Trophoblast cell (in vitro differentiated cells and primary cell): ENCODE measurements around the gene RAG2.

ENCODE experiments used
- DNase-seq, 2 donors: peaks; one replicate each; pipeline ENCODE4 v3.0.0-alpha.2; 2016
- H2AFZ ChIP-seq: 2 replicates; pipeline ENCODE4 v1.6.1; 2013; ENCODE audit warnings: low read length, moderate library complexity, mild to moderate bottlenecking; ENCODE audit not compliant: insufficient read depth, poor library complexity
- H2AK5ac ChIP-seq: 2 replicates; pipeline ENCODE4 v1.6.1; 2013; ENCODE audit warnings: mild to moderate bottlenecking, low read length
- H2BK120ac ChIP-seq: 2 replicates; pipeline ENCODE4 v1.6.1; 2013; ENCODE audit warnings: low read length, mild to moderate bottlenecking, moderate library complexity; ENCODE audit not compliant: insufficient read depth, poor library complexity
- H2BK12ac ChIP-seq: 2 replicates; pipeline ENCODE4 v1.6.1; 2013; ENCODE audit warnings: mild to moderate bottlenecking, low read length, moderate library complexity
- H2BK5ac ChIP-seq: 2 replicates; pipeline ENCODE4 v1.6.1; 2013; ENCODE audit warnings: low read length, low read depth, moderate library complexity, mild to moderate bottlenecking; ENCODE audit not compliant: poor library complexity
- H3K14ac ChIP-seq: 2 replicates; pipeline ENCODE4 v1.6.1; 2013; ENCODE audit warnings: mild to moderate bottlenecking, low read length
- H3K18ac ChIP-seq: 2 replicates; pipeline ENCODE4 v1.6.1; 2013; ENCODE audit warnings: mild to moderate bottlenecking, low read length
- H3K23ac ChIP-seq: 2 replicates; pipeline ENCODE4 v1.6.1; 2013; ENCODE audit warnings: low read length
- H3K27ac ChIP-seq: 2 replicates; pipeline ENCODE4 v1.5.1; 2013; ENCODE audit warnings: low read depth, mild to moderate bottlenecking, inconsistent platforms, low read length, moderate library complexity
- H3K27me3 ChIP-seq: 2 replicates; pipeline ENCODE4 v1.6.1; 2013; ENCODE audit warnings: inconsistent platforms, mild to moderate bottlenecking, low read length, moderate library complexity; ENCODE audit not compliant: insufficient read depth
- H3K36me3 ChIP-seq, 2 experiments: 1 replicate in 1 of 2; 2 replicates in 1 of 2; pipeline ENCODE4 v1.6.1; 2013; ENCODE audit warnings: low read length in 2 of 2, mild to moderate bottlenecking in 2 of 2, moderate library complexity in 1 of 2; ENCODE audit not compliant: insufficient read depth in 2 of 2, control insufficient read depth in 1 of 2
- H3K4ac ChIP-seq: 2 replicates; pipeline ENCODE4 v1.6.1; 2013; ENCODE audit warnings: low read depth, mild to moderate bottlenecking, low read length, moderate library complexity
- H3K4me1 ChIP-seq, 2 experiments: 1 replicate in 1 of 2; 2 replicates in 1 of 2; pipeline ENCODE4 v1.6.1; 2013; ENCODE audit warnings: low read length in 2 of 2, mild to moderate bottlenecking in 2 of 2, moderate library complexity in 1 of 2; ENCODE audit not compliant: insufficient read depth in 2 of 2, control insufficient read depth in 1 of 2
- H3K4me2 ChIP-seq: 2 replicates; pipeline ENCODE4 v1.6.1; 2013; ENCODE audit warnings: inconsistent platforms, mild to moderate bottlenecking, low read length, moderate library complexity
- H3K4me3 ChIP-seq: 2 replicates; pipeline ENCODE4 v1.5.1; 2013; ENCODE audit warnings: mild to moderate bottlenecking, low read depth, low read length, inconsistent platforms
- H3K79me1 ChIP-seq: one replicate; pipeline ENCODE4 v1.6.1; 2013; ENCODE audit warnings: low read length
- H3K79me2 ChIP-seq: 2 replicates; pipeline ENCODE4 v1.6.1; 2013; ENCODE audit warnings: low read length, mild to moderate bottlenecking; ENCODE audit not compliant: control insufficient read depth, insufficient read depth, poor library complexity
- H3K9ac ChIP-seq: 2 replicates; pipeline ENCODE4 v1.6.1; 2013; ENCODE audit warnings: mild to moderate bottlenecking, low read length
- H3K9me3 ChIP-seq: 2 replicates; pipeline ENCODE4 v1.6.1; 2013; ENCODE audit warnings: low read depth, mild to moderate bottlenecking, control low read depth, inconsistent platforms, low read length; ENCODE audit not compliant: insufficient read depth
- H4K12ac ChIP-seq: 2 replicates; pipeline ENCODE4 v1.6.1; 2013; ENCODE audit warnings: low read depth, mild to moderate bottlenecking, low read length, moderate library complexity
- H4K8ac ChIP-seq: 2 replicates; pipeline ENCODE4 v1.6.1; 2013; ENCODE audit warnings: low read depth, mild to moderate bottlenecking, low read length, moderate library complexity
- H4K91ac ChIP-seq: one replicate; pipeline ENCODE4 v1.6.1; 2013; ENCODE audit warnings: low read depth, mild to moderate bottlenecking, low read length, moderate library complexity
- WGBS: extraction: QIAGEN DNeasy Blood & Tissue Kit; methylation state at CpG from one replicate; pipeline ENCODE4 v1.1.7; 2013; ENCODE audit warnings: missing lambda C conversion rate; ENCODE audit not compliant: insufficient read length, insufficient coverage; ENCODE audit errors: extremely low coverage; 5-methylcytosine and 5-hydroxymethylcytosine counted together

The RAG2 gene

GRCh38 chr11:36565031-36565610 is 32.9 kb downstream of the RAG2 start:
- Histone ChIP-seq H4K91ac (peak overlapping the region; percentile 3), H2AK5ac (no peak overlapping the region), H4K12ac (no peak overlapping the region), H2BK5ac (no peak overlapping the region), H3K23ac (no peak overlapping the region), H3K4me1 (peaks cover 0 to 3% of the 10 kb centered on the region in 2 experiments), H3K27ac (no peak overlapping the region), H4K8ac (no peak overlapping the region), H2BK120ac (no peak overlapping the region), H3K79me2 (no peaks in the 10 kb centered on the region), H2AFZ (no peak overlapping the region), H3K36me3 (no peaks in the 10 kb centered on the region), H3K18ac (no peak overlapping the region), H3K4me2 (no peak overlapping the region), H2BK12ac (no peak overlapping the region), H3K9ac (no peak overlapping the region), H3K4me3 (no peak overlapping the region), H3K9me3 (peaks cover under 1% of the 10 kb centered on the region), H3K14ac (no peak overlapping the region), H3K27me3 (no peaks in the 10 kb centered on the region), H3K4ac (no peak overlapping the region), H3K79me1 (peaks cover 2% of the 10 kb centered on the region)
- WGBS: no CpG with 5 or more reads among the region's 6 CpGs
- no peak for DNase-seq

GRCh38 chr11:36564376-36565030 is 33.5 kb downstream of the RAG2 start:
- H2AK5ac ChIP-seq: no peak overlapping the region
- H2BK5ac ChIP-seq: no peak overlapping the region
- H2AFZ ChIP-seq: no peak overlapping the region
- no peaks in the 10 kb centered on the region for H3K27me3 ChIP-seq
- H3K79me2 ChIP-seq: no peaks in the 10 kb centered on the region
- peak; percentile 31 to 75 for DNase-seq
- H3K4me2 ChIP-seq: peak overlapping the region; percentile 46
- H3K4me3 ChIP-seq: no peak overlapping the region
- H4K8ac ChIP-seq: peak overlapping the region; percentile 9
- H4K91ac ChIP-seq: no peak overlapping the region
- H3K79me1 ChIP-seq: peaks cover 2% of the 10 kb centered on the region
- no peak overlapping the region for H2BK12ac ChIP-seq
- H2BK120ac ChIP-seq: no peak overlapping the region
- no peak overlapping the region for H3K18ac ChIP-seq
- peaks cover 0 to 3% of the 10 kb centered on the region in 2 experiments for H3K4me1 ChIP-seq
- no peaks in the 10 kb centered on the region for H3K36me3 ChIP-seq
- no peak overlapping the region for H3K9ac ChIP-seq
- no peak overlapping the region for H4K12ac ChIP-seq
- no peak overlapping the region for H3K23ac ChIP-seq
- no CpG with 5 or more reads among the region's 15 CpGs for WGBS
- no peak overlapping the region for H3K4ac ChIP-seq
- H3K9me3 ChIP-seq: peaks cover 2% of the 10 kb centered on the region
- no peak overlapping the region for H3K14ac ChIP-seq
- no peak overlapping the region for H3K27ac ChIP-seq

DNA sequence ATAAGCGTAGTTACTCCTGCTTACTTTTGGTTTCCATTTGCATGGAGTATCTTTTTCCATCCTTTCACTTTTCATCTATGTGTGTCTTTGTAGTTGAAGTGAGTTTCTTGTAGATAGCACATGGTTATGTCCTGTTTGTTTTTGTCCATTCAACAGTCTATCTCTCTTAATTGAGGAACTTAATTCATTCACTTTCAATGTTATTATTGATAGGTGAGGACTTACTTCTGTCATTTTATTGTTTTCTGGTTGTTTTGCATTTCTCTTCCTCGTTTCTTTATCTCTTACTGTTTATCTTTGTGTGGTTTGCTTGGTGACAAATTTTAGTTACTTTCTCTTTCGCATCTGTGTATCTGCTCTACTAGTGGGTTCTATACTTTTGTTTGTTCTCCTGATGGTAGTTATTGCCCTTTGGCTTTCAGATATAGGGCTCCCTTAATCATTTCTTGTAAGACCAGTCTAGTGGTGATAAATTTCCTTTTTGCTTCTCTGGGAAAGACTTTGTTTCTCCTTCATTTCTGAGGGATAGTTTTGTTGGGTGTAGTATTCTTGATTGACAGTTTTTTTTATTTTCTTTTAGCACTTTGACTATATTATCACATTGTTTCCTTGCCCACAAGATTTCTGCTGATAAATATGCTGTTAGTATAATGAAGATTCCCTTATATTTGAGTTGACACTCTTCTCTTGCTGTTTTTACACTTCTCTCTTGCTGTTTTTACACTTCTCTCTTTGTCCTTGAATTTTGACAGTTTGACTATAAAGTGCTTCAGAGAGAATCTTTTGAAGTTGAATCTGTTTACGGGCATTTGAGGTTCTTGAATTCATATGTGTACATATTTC is 39.2 kb downstream of the RAG2 start:
- H4K91ac ChIP-seq: no peak overlapping the region
- no peak overlapping the region for H2AK5ac ChIP-seq
- no peak overlapping the region for H3K14ac ChIP-seq
- no peak overlapping the region for H4K8ac ChIP-seq
- no peak overlapping the region for H2BK120ac ChIP-seq
- no peaks in the 10 kb centered on the region for H3K27me3 ChIP-seq
- no peak for DNase-seq
- no peak overlapping the region for H3K4ac ChIP-seq
- H3K4me1 ChIP-seq: no peaks in the 10 kb centered on the region
- no peak overlapping the region for H3K9ac ChIP-seq
- no peak overlapping the region for H3K4me3 ChIP-seq
- no peak overlapping the region for H3K18ac ChIP-seq
- no peak overlapping the region for H3K23ac ChIP-seq
- H3K79me2 ChIP-seq: no peaks in the 10 kb centered on the region
- H3K4me2 ChIP-seq: no peak overlapping the region
- no peaks in the 10 kb centered on the region for H3K36me3 ChIP-seq
- no peak overlapping the region for H2BK12ac ChIP-seq
- H3K79me1 ChIP-seq: no peaks in the 10 kb centered on the region
- H3K27ac ChIP-seq: no peak overlapping the region
- WGBS: no CpG with 5 or more reads among the region's 4 CpGs
- no peak overlapping the region for H4K12ac ChIP-seq
- no peak overlapping the region for H2AFZ ChIP-seq
- no peak overlapping the region for H2BK5ac ChIP-seq
- peaks cover 2% of the 10 kb centered on the region for H3K9me3 ChIP-seq

GRCh38 chr11:36557991-36558390 is 40.0 kb downstream of the RAG2 start:
- H2AK5ac ChIP-seq: no peak overlapping the region
- H2BK12ac ChIP-seq: no peak overlapping the region
- H4K8ac ChIP-seq: no peak overlapping the region
- H3K27ac ChIP-seq: no peak overlapping the region
- no peak overlapping the region for H3K14ac ChIP-seq
- no peak overlapping the region for H3K4ac ChIP-seq
- H3K18ac ChIP-seq: no peak overlapping the region
- no peaks in the 10 kb centered on the region for H3K4me1 ChIP-seq
- H2BK5ac ChIP-seq: no peak overlapping the region
- H4K91ac ChIP-seq: no peak overlapping the region
- no peak overlapping the region for H3K9ac ChIP-seq
- peaks cover 2% of the 10 kb centered on the region for H3K9me3 ChIP-seq
- no peak overlapping the region for H3K4me3 ChIP-seq
- no peak overlapping the region for H3K4me2 ChIP-seq
- no peaks in the 10 kb centered on the region for H3K27me3 ChIP-seq
- no peaks in the 10 kb centered on the region for H3K79me2 ChIP-seq
- H2AFZ ChIP-seq: no peak overlapping the region
- no peak overlapping the region for H4K12ac ChIP-seq
- no peak overlapping the region for H3K23ac ChIP-seq
- no peaks in the 10 kb centered on the region for H3K79me1 ChIP-seq
- DNase-seq: no peak
- no peaks in the 10 kb centered on the region for H3K36me3 ChIP-seq
- H2BK120ac ChIP-seq: no peak overlapping the region
